ENCODE data around the gene CCDC30.
"Not testable (repeated sequence)": the region's sequence is repeated elsewhere in the genome, so short reads cannot be mapped to it uniquely, and the experiment has no call there.

Gene CCDC30

GRCh38 chr1:42453386-42453785 lies 9.7 kb upstream of the CCDC30 start:
- no peak for DNase-seq

- DNase-seq, result no peak
Observed at GRCh38 chr1:42454403-42454802, 8.7 kb upstream of the CCDC30 start.

GRCh38 chr1:42456010-42456753 lies 6.9 kb upstream of the CCDC30 start, which contains the start of the genes PPCS and ZMYND12:
Gene PPCS (plus strand): TSS chr1:42456543. CDS start chr1:42456566, 23 bp downstream.
Gene ZMYND12 (minus strand): TSS chr1:42456022. CDS start chr1:42455997, 25 bp downstream.
- DNase-seq, result peak; percentile 89

GRCh38 chr1:42456754-42457089 lies 6.4 kb upstream of the CCDC30 start:
- DNase-seq, result no peak

- no peak for DNase-seq
Observed at GRCh38 chr1:42461196-42461595, 1.9 kb upstream of the CCDC30 start.

- no peak for DNase-seq
Observed at GRCh38 chr1:42463921-42464320, 835 bp downstream of the CCDC30 start.

GRCh38 chr1:42466030-42466429 lies 2.9 kb downstream of the CCDC30 start:
- DNase-seq, result no peak

- no peak for DNase-seq
Observed at GRCh38 chr1:42469727-42470126, 6.6 kb downstream of the CCDC30 start.

GRCh38 chr1:42476605-42477004 lies 13.5 kb downstream of the CCDC30 start:
- no peak for DNase-seq

- DNase-seq, result not testable (repeated sequence)
Observed at GRCh38 chr1:42477354-42477753, 14.3 kb downstream of the CCDC30 start.

GRCh38 chr1:42477775-42478174 lies 14.7 kb downstream of the CCDC30 start:
- DNase-seq, result no peak

GRCh38 chr1:42479621-42480020 lies 16.5 kb downstream of the CCDC30 start:
- DNase-seq, result no peak

- no peak for DNase-seq
Observed at GRCh38 chr1:42480921-42481320, 17.8 kb downstream of the CCDC30 start.

- no peak for DNase-seq
Observed at GRCh38 chr1:42482635-42483153, 19.6 kb downstream of the CCDC30 start.

GRCh38 chr1:42484382-42484781 lies 21.3 kb downstream of the CCDC30 start:
- no peak for DNase-seq

GRCh38 chr1:42490237-42490636 lies 27.2 kb downstream of the CCDC30 start:
- DNase-seq, result no peak

- DNase-seq, result not testable (repeated sequence)
Observed at GRCh38 chr1:42502031-42502430, 38.9 kb downstream of the CCDC30 start.

GRCh38 chr1:42504535-42505128 lies 41.5 kb downstream of the CCDC30 start:
- DNase-seq, result no peak

GRCh38 chr1:42506576-42506975 lies 43.5 kb downstream of the CCDC30 start:
- no peak for DNase-seq

GRCh38 chr1:42511581-42512155 lies 48.6 kb downstream of the CCDC30 start:
- DNase-seq, result not testable (repeated sequence)

- DNase-seq, result no peak
Observed at GRCh38 chr1:42518908-42519307, 55.8 kb downstream of the CCDC30 start.

GRCh38 chr1:42523171-42523570 lies 60.1 kb downstream of the CCDC30 start:
- DNase-seq, result no peak

GRCh38 chr1:42524330-42524729 lies 61.2 kb downstream of the CCDC30 start:
- DNase-seq, result no peak

- no peak for DNase-seq
Observed at GRCh38 chr1:42529724-42530181, 66.7 kb downstream of the CCDC30 start.
